ENCODE results near the gene IMPA2.

IMPA2 gene

GRCh38 chr18:11974741-11975325 is 6.5 kb upstream of the IMPA2 start:
- no peaks in the 10 kb centered on the region for H4K20me1 ChIP-seq (ENCODE audit: low read depth, low read length)
- TF ChIP-seq, protein P1, sequence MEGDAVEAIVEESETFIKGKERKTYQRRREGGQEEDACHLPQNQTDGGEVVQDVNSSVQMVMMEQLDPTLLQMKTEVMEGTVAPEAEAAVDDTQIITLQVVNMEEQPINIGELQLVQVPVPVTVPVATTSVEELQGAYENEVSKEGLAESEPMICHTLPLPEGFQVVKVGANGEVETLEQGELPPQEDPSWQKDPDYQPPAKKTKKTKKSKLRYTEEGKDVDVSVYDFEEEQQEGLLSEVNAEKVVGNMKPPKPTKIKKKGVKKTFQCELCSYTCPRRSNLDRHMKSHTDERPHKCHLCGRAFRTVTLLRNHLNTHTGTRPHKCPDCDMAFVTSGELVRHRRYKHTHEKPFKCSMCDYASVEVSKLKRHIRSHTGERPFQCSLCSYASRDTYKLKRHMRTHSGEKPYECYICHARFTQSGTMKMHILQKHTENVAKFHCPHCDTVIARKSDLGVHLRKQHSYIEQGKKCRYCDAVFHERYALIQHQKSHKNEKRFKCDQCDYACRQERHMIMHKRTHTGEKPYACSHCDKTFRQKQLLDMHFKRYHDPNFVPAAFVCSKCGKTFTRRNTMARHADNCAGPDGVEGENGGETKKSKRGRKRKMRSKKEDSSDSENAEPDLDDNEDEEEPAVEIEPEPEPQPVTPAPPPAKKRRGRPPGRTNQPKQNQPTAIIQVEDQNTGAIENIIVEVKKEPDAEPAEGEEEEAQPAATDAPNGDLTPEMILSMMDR (IDR thresholded peaks at IDR 0.05; ENCODE audit: insufficient read depth, low read length, poor library complexity, severe bottlenecking) = no peak
- TF ChIP-seq EZH2phosphoT487 (conservative IDR thresholded peaks at IDR 0.05; ENCODE audit: low read length) = no peak
- no peaks in the 10 kb centered on the region for H3K79me2 ChIP-seq (ENCODE audit: insufficient read depth, low read length)

DNA sequence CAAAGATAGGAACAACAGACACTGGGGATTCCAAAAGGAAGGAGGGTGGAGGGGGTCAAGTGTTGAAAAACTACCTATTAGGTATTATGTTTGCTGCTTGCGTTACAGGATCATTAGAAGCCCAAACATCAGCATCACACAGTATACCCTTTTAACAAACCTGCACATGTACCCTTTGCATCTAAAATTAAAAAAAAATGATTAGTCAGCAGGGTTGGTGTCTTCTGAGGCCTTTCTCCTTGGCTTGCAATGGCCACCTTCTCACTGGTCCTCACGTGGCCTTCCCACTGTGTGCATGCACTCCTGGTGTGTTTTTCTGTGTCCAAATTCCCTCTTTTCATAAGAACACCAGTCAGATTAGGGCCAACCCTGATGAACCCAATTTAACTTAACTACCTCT is 5.6 kb upstream of the IMPA2 start:
- H3K9ac ChIP-seq (ENCODE audit: low read length) = no peak overlapping the region
- no peaks in the 10 kb centered on the region for H3K27me3 ChIP-seq (ENCODE audit: low read length)
- H3K9me2 ChIP-seq (replicated peaks; ENCODE audit: insufficient read depth, low read length) = no peaks in the 10 kb centered on the region
- no peaks in the 10 kb centered on the region for H4K20me1 ChIP-seq (ENCODE audit: low read depth, low read length)
- H2AFZ ChIP-seq (ENCODE audit: low read depth, low read length, severe bottlenecking) = no peak overlapping the region
- H3K27ac ChIP-seq (ENCODE audit: low read depth, low read length) = no peak overlapping the region
- no peak overlapping the region for H3K4me2 ChIP-seq (ENCODE audit: low read depth, low read length, poor library complexity, severe bottlenecking)
- TF ChIP-seq, protein P1 (IDR thresholded peaks at IDR 0.05; ENCODE audit: insufficient read depth, low read length, poor library complexity, severe bottlenecking) = no peak
- no peak for TF ChIP-seq EZH2phosphoT487 (conservative IDR thresholded peaks at IDR 0.05; ENCODE audit: low read length)
- no peaks in the 10 kb centered on the region for H3K9me3 ChIP-seq (ENCODE audit: insufficient read depth, low read length)
- H3K79me2 ChIP-seq (ENCODE audit: insufficient read depth, low read length) = no peaks in the 10 kb centered on the region
- no peaks in the 10 kb centered on the region for H3K36me3 ChIP-seq (ENCODE audit: low read length)
- no peak overlapping the region for H3K4me3 ChIP-seq (ENCODE audit: insufficient read depth, low read length, poor library complexity, severe bottlenecking)
- no peaks in the 10 kb centered on the region for H3F3A ChIP-seq (ENCODE audit: insufficient read depth)

More at GRCh38 chr18:11974741-11975325, 6.5 kb upstream of the IMPA2 start:
- Histone ChIP-seq H3K27me3 (ENCODE audit: low read length) (no peaks in the 10 kb centered on the region), H3K27ac (ENCODE audit: low read depth, low read length) (no peak overlapping the region), H3F3A (ENCODE audit: insufficient read depth) (no peaks in the 10 kb centered on the region), H3K36me3 (ENCODE audit: low read length) (no peaks in the 10 kb centered on the region), H2AFZ (ENCODE audit: low read depth, low read length, severe bottlenecking) (no peak overlapping the region), H3K9ac (ENCODE audit: low read length) (no peak overlapping the region), H3K4me2 (ENCODE audit: low read depth, low read length, poor library complexity, severe bottlenecking) (no peak overlapping the region), H3K4me3 (ENCODE audit: insufficient read depth, low read length, poor library complexity, severe bottlenecking) (no peak overlapping the region), H3K9me2 (replicated peaks; ENCODE audit: insufficient read depth, low read length) (no peaks in the 10 kb centered on the region), H3K9me3 (ENCODE audit: insufficient read depth, low read length) (no peaks in the 10 kb centered on the region)

DNA sequence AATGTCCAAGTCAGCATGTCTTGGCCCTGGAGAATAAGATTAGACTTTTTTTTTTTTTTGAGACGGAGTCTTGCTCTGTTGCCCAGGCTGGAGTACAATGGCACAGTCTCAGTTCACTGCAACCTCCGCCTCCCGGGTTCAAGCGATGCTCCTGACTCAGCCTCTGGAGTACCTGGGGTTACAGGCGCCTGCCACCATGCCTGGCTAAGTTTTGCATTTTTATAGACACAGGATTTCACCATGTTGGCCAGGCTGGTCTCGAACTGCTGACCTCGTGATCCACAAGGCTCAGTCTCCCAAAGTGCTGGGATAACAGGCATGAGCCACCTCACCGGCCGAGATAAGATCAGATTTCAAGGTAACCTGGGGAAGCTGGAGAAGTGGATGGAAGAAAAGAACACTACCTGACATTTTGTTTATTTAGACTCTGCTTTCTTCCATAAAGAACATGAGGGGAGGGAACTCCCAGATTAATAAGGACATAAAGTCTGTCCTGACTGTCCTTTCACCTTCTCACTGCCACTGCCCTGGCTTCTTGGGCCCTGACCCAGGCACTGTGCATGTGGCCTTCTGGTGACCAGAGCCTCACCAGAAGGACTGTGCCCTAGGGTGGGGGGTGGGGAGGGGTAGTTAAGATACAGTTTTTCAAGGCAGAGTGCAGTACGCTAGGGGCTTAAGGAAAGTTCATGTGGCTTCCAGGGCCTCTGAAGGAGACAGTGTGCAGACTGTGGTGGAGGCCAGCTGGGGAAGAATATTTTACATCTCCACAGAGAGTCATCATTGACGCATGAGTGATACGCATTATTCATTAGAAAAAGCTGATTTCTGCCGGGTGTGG is 4.8 kb upstream of the IMPA2 start:
- Histone ChIP-seq H3K27ac (ENCODE audit: low read depth, low read length) (no peak overlapping the region), H3F3A (ENCODE audit: insufficient read depth) (no peaks in the 10 kb centered on the region), H3K9me3 (ENCODE audit: insufficient read depth, low read length) (no peaks in the 10 kb centered on the region), H3K36me3 (ENCODE audit: low read length) (no peaks in the 10 kb centered on the region), H2AFZ (ENCODE audit: low read depth, low read length, severe bottlenecking) (no peak overlapping the region), H4K20me1 (ENCODE audit: low read depth, low read length) (no peaks in the 10 kb centered on the region), H3K9ac (ENCODE audit: low read length) (no peak overlapping the region), H3K9me2 (replicated peaks; ENCODE audit: insufficient read depth, low read length) (no peaks in the 10 kb centered on the region), H3K27me3 (ENCODE audit: low read length) (no peaks in the 10 kb centered on the region), H3K79me2 (ENCODE audit: insufficient read depth, low read length) (no peaks in the 10 kb centered on the region), H3K4me2 (ENCODE audit: low read depth, low read length, poor library complexity, severe bottlenecking) (no peak overlapping the region), H3K4me3 (ENCODE audit: insufficient read depth, low read length, poor library complexity, severe bottlenecking) (no peak overlapping the region)
- no peak for TF ChIP-seq EZH2phosphoT487 (conservative IDR thresholded peaks at IDR 0.05; ENCODE audit: low read length)
- TF ChIP-seq, protein P1 (IDR thresholded peaks at IDR 0.05; ENCODE audit: insufficient read depth, low read length, poor library complexity, severe bottlenecking) = no peak

Measured in SU-DHL-6 (cell line).